Upper lobe of left lung (tissue), 6 donors: ENCODE results near the gene BAX. TPM values are rescaled to one million over a fixed set of nuclear protein-coding genes. Genes with fewer than 3 reads are reported as not detected.

Experiments
- ATAC-seq, 2 donors: fragments of 200-7000 bp; cut with Tn5 transposase; one replicate each; pipeline ENCODE4 v1.9.1; 2022; ENCODE audit warnings: mild to moderate bottlenecking in 2 of 2, moderate library complexity in 2 of 2; ENCODE audit not compliant: low FRiP score in 2 of 2
- DNase-seq, 2 donors: peaks; one replicate each; pipeline ENCODE4 v3.0.0-alpha.2; 2019 to 2020
- H3K27ac ChIP-seq, 4 donors: fragments of 200-600 bp; sonication (generic); one replicate each; pipeline ENCODE4 v1.5.1; 2016 to 2019
- H3K27me3 ChIP-seq, 4 donors: fragments of 200-600 bp; sonication (generic); one replicate each; pipeline ENCODE4 v1.5.1; 2017 to 2019
- H3K36me3 ChIP-seq, 4 donors: fragments of 200-600 bp; sonication (generic); one replicate each; pipeline ENCODE4 v1.5.1; 2016 to 2019
- H3K4me1 ChIP-seq, 4 donors: fragments of 200-600 bp; sonication (generic); one replicate each; pipeline ENCODE4 v1.5.1; 2018 to 2019
- H3K4me3 ChIP-seq, 4 donors: fragments of 200-600 bp; sonication (generic); one replicate each; pipeline ENCODE4 v1.5.1; 2017 to 2019; ENCODE audit warnings: mild to moderate bottlenecking in 2 of 4, moderate library complexity in 1 of 4
- H3K9me3 ChIP-seq, 4 donors: fragments of 200-600 bp; sonication (generic); one replicate each; pipeline ENCODE4 v1.5.1; 2018 to 2019
- EP300 ChIP-seq, 4 donors: sonication (generic); formaldehyde crosslinking; IDR thresholded peaks; one replicate each; pipeline ENCODE4 v1.5.1; 2017; ENCODE audit warnings: antibody characterized with exemption in 4 of 4, control low read depth in 2 of 4
- POLR2A ChIP-seq, 4 donors: fragments of 450-650 bp; IDR thresholded peaks; one replicate each; pipeline ENCODE4 v1.5.1; 2016 to 2017; ENCODE audit warnings: antibody characterized with exemption in 4 of 4, mild to moderate bottlenecking in 2 of 4
- POLR2AphosphoS5 ChIP-seq, 2 donors: sonication (generic); formaldehyde crosslinking; IDR thresholded peaks; one replicate each; pipeline ENCODE4 v1.5.1; 2017; ENCODE audit warnings: antibody characterized with exemption in 2 of 2
- WGBS, 2 donors: methylation state at CpG; one replicate each; pipeline ENCODE4 v1.1.5; 2017 to 2018; 5-methylcytosine and 5-hydroxymethylcytosine counted together
- total RNA-seq, 6 donors: library from RNA; depleted of rRNA in 4 of 6; stranded (reverse); fragments of >200 nt in 4 of 6; gene quantifications; one replicate each; pipeline versions ENCODE4 v1.1.0 to v1.2.1, GENCODE V29; 2016 to 2021
- TF ChIP-seq, protein P1 (sequence below), 6 experiments: fragments of 450-650 bp in 4 of 6; fragments of 200-600 bp in 2 of 6; sonication (generic) in 2 of 6; IDR thresholded peaks; one replicate each; pipeline ENCODE4 v1.5.1; 2016 to 2019; ENCODE audit warnings: antibody characterized with exemption in 6 of 6
- donor health status: DM: no; HTN: no; CAD: no; lungs with moderate emphysema.
- donor health status: DM: no; HTN: yes; CAD: no; lungs with severe emphysema.

BAX gene
- total RNA-seq, 6 donors from 2014 or later: 68.1 to 143 (median 112) TPM

DNA sequence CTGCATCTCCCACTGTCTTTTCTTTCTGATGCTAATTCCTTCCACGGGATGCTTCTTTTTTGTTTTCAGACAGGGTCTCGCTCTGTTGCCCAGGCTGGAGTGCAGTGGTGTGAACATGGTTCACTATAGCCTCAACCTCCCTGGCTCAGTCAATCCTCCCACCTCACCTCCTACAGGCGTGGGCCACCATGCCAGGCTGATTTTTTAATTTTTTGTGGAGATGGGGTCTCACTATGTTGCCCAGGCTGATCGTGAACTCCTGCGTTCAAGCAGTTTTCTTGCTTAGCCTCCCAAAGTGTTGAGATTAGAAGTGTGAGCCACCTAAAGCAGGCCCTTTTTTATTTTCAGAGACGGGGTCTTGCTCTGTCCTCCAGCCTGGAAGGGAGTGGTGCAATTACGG is 33.6 kb downstream of the BAX start:
- Histone ChIP-seq H3K9me3 (no peaks in the 10 kb centered on the region), H3K27me3 (no peaks in the 10 kb centered on the region), H3K4me3 (no peak overlapping the region), H3K27ac (no peak overlapping the region), H3K36me3 (peaks cover 13 to 71% (median 50%) of the 10 kb centered on the region in 4 donors), H3K4me1 (peaks cover 15 to 30% (median 21%) of the 10 kb centered on the region in 4 donors)
- ATAC-seq: no peak
- no peak for DNase-seq
- 92 to 96% methylated on average over 7 of the region's 7 CpGs for WGBS, 2 donors
- no peak for TF ChIP-seq EP300 (IDR thresholded peaks at IDR 0.05)
- no peak for TF ChIP-seq POLR2AphosphoS5 (IDR thresholded peaks at IDR 0.05)
- TF ChIP-seq POLR2A (IDR thresholded peaks at IDR 0.05): no peak
- TF ChIP-seq, protein P1, sequence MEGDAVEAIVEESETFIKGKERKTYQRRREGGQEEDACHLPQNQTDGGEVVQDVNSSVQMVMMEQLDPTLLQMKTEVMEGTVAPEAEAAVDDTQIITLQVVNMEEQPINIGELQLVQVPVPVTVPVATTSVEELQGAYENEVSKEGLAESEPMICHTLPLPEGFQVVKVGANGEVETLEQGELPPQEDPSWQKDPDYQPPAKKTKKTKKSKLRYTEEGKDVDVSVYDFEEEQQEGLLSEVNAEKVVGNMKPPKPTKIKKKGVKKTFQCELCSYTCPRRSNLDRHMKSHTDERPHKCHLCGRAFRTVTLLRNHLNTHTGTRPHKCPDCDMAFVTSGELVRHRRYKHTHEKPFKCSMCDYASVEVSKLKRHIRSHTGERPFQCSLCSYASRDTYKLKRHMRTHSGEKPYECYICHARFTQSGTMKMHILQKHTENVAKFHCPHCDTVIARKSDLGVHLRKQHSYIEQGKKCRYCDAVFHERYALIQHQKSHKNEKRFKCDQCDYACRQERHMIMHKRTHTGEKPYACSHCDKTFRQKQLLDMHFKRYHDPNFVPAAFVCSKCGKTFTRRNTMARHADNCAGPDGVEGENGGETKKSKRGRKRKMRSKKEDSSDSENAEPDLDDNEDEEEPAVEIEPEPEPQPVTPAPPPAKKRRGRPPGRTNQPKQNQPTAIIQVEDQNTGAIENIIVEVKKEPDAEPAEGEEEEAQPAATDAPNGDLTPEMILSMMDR (IDR thresholded peaks at IDR 0.05): no peak

DNA sequence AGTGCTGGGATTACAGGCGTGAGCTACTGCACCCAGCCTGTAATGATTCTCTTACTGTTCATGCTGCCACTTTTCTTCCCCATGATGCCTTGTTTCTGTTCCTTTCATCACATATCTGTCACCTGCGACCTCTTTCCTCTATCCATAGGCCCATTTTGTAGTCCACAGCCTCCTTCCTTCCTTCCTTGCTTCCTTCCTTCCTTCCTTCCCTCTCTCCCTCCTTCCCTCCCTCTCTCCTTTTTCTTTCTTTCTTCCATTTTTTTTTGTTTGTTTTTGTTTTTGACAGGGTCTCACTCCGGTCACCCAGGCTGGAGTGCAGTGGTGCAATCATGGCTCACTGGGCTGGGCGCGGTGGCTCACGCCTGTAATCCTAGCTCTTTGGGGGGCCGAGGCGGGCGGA is 34.2 kb downstream of the BAX start:
- Histone ChIP-seq H3K27me3 (no peaks in the 10 kb centered on the region), H3K27ac (no peak overlapping the region), H3K4me1 (peaks cover 15 to 30% (median 21%) of the 10 kb centered on the region in 4 donors), H3K9me3 (no peaks in the 10 kb centered on the region), H3K4me3 (no peak overlapping the region), H3K36me3 (peaks cover 13 to 65% (median 46%) of the 10 kb centered on the region in 4 donors)
- peak in 1 of 2 donors; percentile 36 for DNase-seq
- ATAC-seq: no peak
- TF ChIP-seq POLR2A (IDR thresholded peaks at IDR 0.05): no peak
- TF ChIP-seq EP300 (IDR thresholded peaks at IDR 0.05): no peak
- no peak for TF ChIP-seq POLR2AphosphoS5 (IDR thresholded peaks at IDR 0.05)
- TF ChIP-seq, protein P1 (IDR thresholded peaks at IDR 0.05): no peak
- 91 to 92% methylated on average over 9 of the region's 9 CpGs for WGBS, 2 donors

DNA sequence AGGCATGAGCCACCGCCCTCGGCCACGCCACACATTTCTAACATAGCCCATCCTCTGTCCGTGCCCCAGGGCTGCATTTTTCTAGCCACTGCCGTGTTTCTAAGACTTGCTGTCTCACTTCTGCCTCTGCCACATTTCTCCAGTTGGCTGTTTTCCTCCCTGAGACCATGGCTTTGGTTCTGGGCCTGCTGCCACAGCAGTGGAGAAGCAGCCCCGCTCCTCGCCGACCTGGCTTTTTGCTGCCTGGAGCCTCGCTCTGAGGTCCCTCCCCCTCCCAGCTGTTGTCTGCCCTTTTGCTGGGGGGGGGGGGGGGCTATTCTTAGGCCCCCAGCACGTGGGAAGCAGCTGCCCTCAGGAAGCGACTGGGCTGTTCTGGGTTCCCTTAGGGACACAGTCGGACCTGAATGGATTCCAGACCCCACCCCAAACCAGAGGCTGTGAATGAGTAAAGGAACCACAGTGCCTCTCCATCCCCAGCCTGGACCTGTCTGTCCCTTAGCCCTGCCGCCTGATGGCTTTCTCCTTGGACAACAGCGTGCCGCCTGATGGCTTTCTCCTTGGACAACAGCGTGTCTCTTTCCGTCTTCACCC is 35.1 kb downstream of the BAX start:
- peaks cover 10 to 56% (median 37%) of the 10 kb centered on the region in 4 donors for H3K36me3 ChIP-seq
- DNase-seq (no peak), ATAC-seq (no peak)
- WGBS, 2 donors: 88 to 92% methylated on average over 16 to 17 of the region's 17 CpGs
- H3K27ac ChIP-seq: peak overlapping the region in 2 of 4 donors; percentile 3 to 4
- no peaks in the 10 kb centered on the region for H3K9me3 ChIP-seq
- TF ChIP-seq POLR2AphosphoS5 (IDR thresholded peaks at IDR 0.05) (no peak), POLR2A (IDR thresholded peaks at IDR 0.05) (no peak), EP300 (IDR thresholded peaks at IDR 0.05) (no peak)
- TF ChIP-seq, protein P1 (IDR thresholded peaks at IDR 0.05): no peak
- H3K27me3 ChIP-seq: no peaks in the 10 kb centered on the region
- H3K4me3 ChIP-seq: no peak overlapping the region
- peaks cover 23 to 40% (median 29%) of the 10 kb centered on the region in 4 donors for H3K4me1 ChIP-seq

DNA sequence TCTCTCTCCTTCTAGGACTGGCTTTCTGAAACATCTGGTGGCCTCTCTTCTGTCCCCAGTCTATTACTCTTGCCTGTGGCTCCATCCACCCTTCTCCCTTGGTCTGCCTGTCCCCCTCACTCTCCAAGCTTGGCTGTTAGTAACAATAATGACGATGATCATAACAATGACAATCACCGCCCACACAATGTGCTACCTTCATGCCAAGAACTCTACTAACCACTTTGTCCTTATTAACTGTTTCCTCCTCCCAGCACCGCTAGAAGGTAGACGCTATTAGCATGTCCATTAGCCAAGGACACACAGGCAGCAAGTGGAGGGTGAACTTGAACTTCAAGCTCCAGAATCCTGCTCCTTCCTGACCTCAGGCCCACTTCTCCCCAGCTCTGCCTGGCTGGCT is 35.7 kb downstream of the BAX start:
- Histone ChIP-seq H3K36me3 (peaks cover 8 to 50% (median 31%) of the 10 kb centered on the region in 4 donors), H3K4me3 (no peak overlapping the region), H3K27ac (peak overlapping the region in 1 of 4 donors; percentile 3), H3K9me3 (no peaks in the 10 kb centered on the region), H3K27me3 (no peaks in the 10 kb centered on the region), H3K4me1 (peaks cover 24 to 43% (median 34%) of the 10 kb centered on the region in 4 donors)
- ATAC-seq (no peak), DNase-seq (no peak)
- no peak for TF ChIP-seq POLR2AphosphoS5 (IDR thresholded peaks at IDR 0.05)
- WGBS, 2 donors: 74 to 79% methylated on average over 4 of the region's 4 CpGs

DNA sequence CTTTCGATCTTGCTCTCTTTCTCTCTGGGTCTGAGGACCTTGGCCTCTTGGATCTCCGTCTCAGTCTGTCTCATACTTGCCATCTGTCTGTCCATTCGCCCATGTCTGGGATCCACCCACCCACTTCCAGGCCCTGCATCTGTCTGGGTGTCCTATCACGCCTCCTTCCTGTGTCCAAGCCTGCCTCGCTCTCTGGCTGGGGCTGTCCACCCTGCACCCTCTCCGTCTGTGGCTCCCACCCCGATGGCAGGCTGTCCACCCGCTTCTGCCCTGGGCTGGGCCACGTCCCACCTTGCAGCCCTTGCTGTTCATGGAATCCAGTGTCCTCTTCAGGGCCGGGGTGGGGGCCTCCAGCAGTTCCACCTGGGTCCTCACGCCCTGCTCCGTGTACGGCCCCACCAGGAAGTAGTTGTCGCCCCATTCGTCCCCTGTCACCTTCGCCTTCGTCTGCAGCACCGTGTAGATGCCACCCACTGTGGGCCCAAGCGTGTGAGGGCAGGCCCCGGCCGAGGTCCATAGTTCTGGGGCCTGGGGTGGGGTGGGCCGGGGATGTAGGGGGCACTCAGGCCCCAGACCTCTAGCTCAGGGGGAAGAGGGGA is 36.4 kb downstream of the BAX start:
- DNase-seq (peak in 1 of 2 donors; percentile 60), ATAC-seq (no peak)
- Histone ChIP-seq H3K4me1 (peaks cover 24 to 43% (median 34%) of the 10 kb centered on the region in 4 donors), H3K27ac (peak overlapping the region in 3 of 4 donors; percentile 18 to 98 (median 92)), H3K36me3 (peaks cover 4 to 43% (median 25%) of the 10 kb centered on the region in 4 donors), H3K27me3 (no peaks in the 10 kb centered on the region), H3K9me3 (no peaks in the 10 kb centered on the region), H3K4me3 (peak overlapping the region in 2 of 4 donors; percentile 58 to 84)
- TF ChIP-seq POLR2A (IDR thresholded peaks at IDR 0.05): no peak
- TF ChIP-seq POLR2AphosphoS5 (IDR thresholded peaks at IDR 0.05): no peak
- TF ChIP-seq EP300 (IDR thresholded peaks at IDR 0.05): no peak
- TF ChIP-seq, protein P1 (IDR thresholded peaks at IDR 0.05): no peak
- WGBS, 2 donors: 87 to 95% methylated on average over 11 to 22 of the region's 22 CpGs
